B cell (primary cell): ENCODE results near the gene SDK2. TPM values are rescaled to one million over a fixed set of nuclear protein-coding genes. Genes with fewer than 3 reads are reported as not detected.

ENCODE experiments used
- ATAC-seq: fragments of 200-7000 bp; cut with Tn5 transposase; one replicate; pipeline ENCODE4 v1.10.0; 2021; ENCODE audit warnings: low read depth, mild to moderate bottlenecking, moderate number of reproducible peaks, moderate library complexity
- CTCF ChIA-PET: fragments of 350-600 bp; sonication (Branson Sonifier 250); formaldehyde crosslinking; loops from one replicate; lab custom pipeline; 2021; ENCODE audit warnings: antibody characterized with exemption, inconsistent platforms; lab: Charles Lee
- POLR2A ChIA-PET: fragments of 350-600 bp; sonication (Branson Sonifier 250); formaldehyde crosslinking; loops from one replicate; lab custom pipeline; 2021; ENCODE audit warnings: antibody characterized with exemption; lab: Charles Lee
- DNase-seq: peaks from one replicate; pipeline ENCODE4 v3.0.0; 2013
- H2AFZ ChIP-seq: 2 replicates; pipeline ENCODE4 v1.6.1; 2012; ENCODE audit warnings: mild to moderate bottlenecking, low read depth, low read length; ENCODE audit not compliant: insufficient read depth, poor library complexity, severe bottlenecking
- H3K27ac ChIP-seq, 2 donors: 1 replicate in 1 of 2; 2 replicates in 1 of 2; pipeline ENCODE4 v1.5.1; 2012 to 2013; ENCODE audit warnings: low read length in 2 of 2, mild to moderate bottlenecking in 2 of 2, moderate library complexity in 1 of 2
- H3K27me3 ChIP-seq, 4 experiments: fragments of 200-600 bp in 1 of 4; sonication (generic) in 1 of 4; replicated peaks in 1 of 4; 1 replicate in 2 of 4; 2 replicates in 2 of 4; pipeline versions ENCODE4 v1.6.1 to v1.7.0; 2013 to 2016; ENCODE audit warnings: low read length in 3 of 4, mild to moderate bottlenecking in 2 of 4, mixed read lengths in 1 of 4, moderate library complexity in 1 of 4; ENCODE audit not compliant: insufficient read depth in 4 of 4, control insufficient read depth in 3 of 4; ENCODE audit errors: control extremely low read depth in 1 of 4
- H3K36me3 ChIP-seq, 2 experiments: replicated peaks in 1 of 2; 1 replicate in 1 of 2; 2 replicates in 1 of 2; pipeline versions ENCODE4 v1.6.1 to v1.7.1; 2013; ENCODE audit warnings: low read length in 1 of 2; ENCODE audit not compliant: insufficient read depth in 2 of 2, control insufficient read depth in 1 of 2; ENCODE audit errors: control extremely low read depth in 1 of 2, extremely low read depth in 1 of 2
- H3K4me1 ChIP-seq, 2 donors: fragments of 200-600 bp in 1 of 2; sonication (generic) in 1 of 2; 1 replicate in 1 of 2; 2 replicates in 1 of 2; pipeline versions ENCODE4 v1.5.1 to v1.6.1; 2013 to 2017; ENCODE audit warnings: low read length in 2 of 2; ENCODE audit not compliant: control insufficient read depth in 2 of 2, insufficient read depth in 2 of 2
- H3K4me2 ChIP-seq: replicated peaks from 2 replicates; pipeline ENCODE3; 2012; ENCODE audit warnings: mild to moderate bottlenecking, low read depth, low read length; ENCODE audit not compliant: poor library complexity, severe bottlenecking
- H3K4me3 ChIP-seq, 5 experiments: fragments of 200-600 bp in 1 of 5; sonication (generic) in 1 of 5; 1 replicate in 3 of 5; 2 replicates in 2 of 5; pipeline versions ENCODE4 v1.5.1 to v1.7.0; 2011 to 2016; ENCODE audit warnings: low read length in 4 of 5, mild to moderate bottlenecking in 4 of 5, low read depth in 2 of 5, control low read depth in 1 of 5, moderate library complexity in 1 of 5; ENCODE audit not compliant: insufficient read depth in 1 of 5; ENCODE audit errors: control extremely low read depth in 1 of 5, extremely low read depth in 1 of 5
- H3K79me2 ChIP-seq: fragments of 200-600 bp; sonication (generic); one replicate; pipeline ENCODE4 v1.6.0; 2016; ENCODE audit warnings: low read length; ENCODE audit not compliant: control insufficient read depth, insufficient read depth
- H3K9ac ChIP-seq: fragments of 200-600 bp; sonication (generic); 2 replicates; pipeline ENCODE4 v1.6.1; 2017; ENCODE audit warnings: mild to moderate bottlenecking, low read length, moderate library complexity
- H3K9me3 ChIP-seq, 3 donors: one replicate each; pipeline versions ENCODE4 v1.6.1 to v1.7.1; 2013; ENCODE audit warnings: low read length in 2 of 3; ENCODE audit not compliant: control insufficient read depth in 2 of 3, insufficient read depth in 1 of 3; ENCODE audit errors: control extremely low read depth in 1 of 3
- H4K20me1 ChIP-seq: 2 replicates; pipeline ENCODE4 v1.6.0; 2012; ENCODE audit warnings: mild to moderate bottlenecking, low read length; ENCODE audit not compliant: insufficient read depth, control insufficient read depth, poor library complexity, severe bottlenecking
- H3K27ac Mint-ChIP-seq: one replicate; pipeline ENCODE4 v1.8.0; 2021; ENCODE audit warnings: mixed read lengths
- H3K27me3 Mint-ChIP-seq: one replicate; pipeline ENCODE4 v1.8.0; 2021; ENCODE audit warnings: mixed read lengths
- H3K4me1 Mint-ChIP-seq: one replicate; pipeline ENCODE4 v1.8.0; 2021; ENCODE audit warnings: mixed read lengths
- H3K4me3 Mint-ChIP-seq: one replicate; pipeline ENCODE4 v1.8.0; 2021; ENCODE audit warnings: mixed read lengths
- H3K9me3 Mint-ChIP-seq: one replicate; pipeline ENCODE4 v1.8.0; 2022; ENCODE audit warnings: mixed read lengths; ENCODE audit not compliant: insufficient read depth
- EZH2 ChIP-seq: IDR thresholded peaks from 2 replicates; pipeline ENCODE4 v1.6.1; 2012; ENCODE audit warnings: borderline replicate concordance, low read depth, mild to moderate bottlenecking, moderate library complexity, low read length; ENCODE audit not compliant: insufficient read depth, poor library complexity, severe bottlenecking
- WGBS: methylation state at CpG from one replicate; pipeline ENCODE4 v1.1.5; 2013; ENCODE audit warnings: missing lambda C conversion rate; ENCODE audit not compliant: insufficient coverage; 5-methylcytosine and 5-hydroxymethylcytosine counted together
- intact Hi-C: fragments of 100-400 bp; cut with micrococcal nuclease; formaldehyde crosslinking; loops from one replicate; pipeline ENCODE4 v1.10.0; 2022
- polyA plus RNA-seq: library from polyadenylated mRNA; depleted of rRNA; stranded (reverse); fragments of >200 nt; gene quantifications from 2 replicates; pipeline ENCODE4 v1.2.3, GENCODE V29; 2012
- total RNA-seq, 2 donors: library from RNA; stranded (reverse); fragments of 120-200 nt in 1 of 2; gene quantifications; 1 replicate in 1 of 2; 2 replicates in 1 of 2; pipeline versions ENCODE4 v1.2.3 to v1.2.4, GENCODE V29; 2013 to 2022
- TF ChIP-seq, protein P1 (sequence below): fragments of 200-600 bp; IDR thresholded peaks from one replicate; pipeline ENCODE4 v1.8.0; 2022; ENCODE audit warnings: antibody characterized with exemption, mild to moderate bottlenecking

SDK2 gene
- total and polyA plus RNA-seq, 2 donors (not counting 1 experiment from before 2014, with no cell fraction given) = 3.2 to 13.0 TPM

DNA sequence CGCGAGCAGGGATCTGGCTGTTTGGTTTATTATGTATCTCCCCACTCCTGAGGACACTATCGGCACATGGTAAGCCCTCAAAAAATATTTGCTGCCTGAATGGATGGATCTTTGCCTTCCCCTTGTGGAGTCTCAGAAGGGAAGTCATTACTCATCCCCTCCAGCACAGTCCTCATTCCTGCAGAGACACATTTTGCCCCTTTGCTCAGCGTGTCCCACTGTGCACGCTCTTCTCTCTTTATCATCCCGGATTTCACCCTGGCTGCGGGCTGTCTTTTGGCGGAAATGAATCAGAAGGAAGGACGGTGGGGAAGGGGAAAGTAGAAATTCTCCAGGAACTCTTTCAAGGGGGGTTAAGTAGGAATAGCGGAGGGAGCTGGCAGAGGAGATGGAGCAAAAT, 207.3 kb downstream of the SDK2 start:
- no peak overlapping the region for H3K4me2 ChIP-seq

DNA sequence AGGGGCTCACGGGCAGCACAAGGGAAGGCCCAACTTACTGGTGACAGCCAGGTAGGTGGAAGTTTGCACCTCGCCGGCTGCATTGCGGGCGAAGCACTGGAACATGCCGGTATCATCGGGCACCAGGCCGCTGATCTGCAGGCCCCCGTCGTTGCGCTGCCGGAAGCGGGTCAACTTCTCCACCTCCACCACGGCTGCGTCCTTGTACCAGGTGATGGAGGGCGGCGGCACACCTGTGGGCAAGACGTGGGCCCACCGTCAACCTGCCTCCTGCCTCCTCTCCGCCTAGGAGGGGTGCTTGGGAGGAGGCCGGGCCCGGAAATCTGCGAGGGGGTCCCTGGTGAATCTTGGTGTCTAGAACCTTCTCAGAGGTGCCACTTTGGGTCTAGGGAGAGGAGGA, 208.8 kb downstream of the SDK2 start:
- Mint-ChIP-seq H3K9me3 (no peaks in the 10 kb centered on the region), H3K4me1 (peaks cover 5% of the 10 kb centered on the region), H3K27ac (no peak overlapping the region), H3K27me3 (no peaks in the 10 kb centered on the region), H3K4me3 (no peak overlapping the region)
- Histone ChIP-seq H3K79me2 (no peaks in the 10 kb centered on the region), H3K4me3 (no peak overlapping the region), H3K36me3 (no peaks in the 10 kb centered on the region), H3K4me2 (no peak overlapping the region), H2AFZ (no peak overlapping the region), H4K20me1 (no peaks in the 10 kb centered on the region), H3K27ac (no peak overlapping the region), H3K27me3 (no peaks in the 10 kb centered on the region), H3K9me3 (no peaks in the 10 kb centered on the region), H3K9ac (no peak overlapping the region), H3K4me1 (peaks cover 0 to 3% of the 10 kb centered on the region in 2 donors)
- ChIA-PET CTCF (no interaction called here), POLR2A (no interaction called here)
- intact Hi-C loops = no loop called here
- no peak for TF ChIP-seq EZH2
- TF ChIP-seq, protein P1, sequence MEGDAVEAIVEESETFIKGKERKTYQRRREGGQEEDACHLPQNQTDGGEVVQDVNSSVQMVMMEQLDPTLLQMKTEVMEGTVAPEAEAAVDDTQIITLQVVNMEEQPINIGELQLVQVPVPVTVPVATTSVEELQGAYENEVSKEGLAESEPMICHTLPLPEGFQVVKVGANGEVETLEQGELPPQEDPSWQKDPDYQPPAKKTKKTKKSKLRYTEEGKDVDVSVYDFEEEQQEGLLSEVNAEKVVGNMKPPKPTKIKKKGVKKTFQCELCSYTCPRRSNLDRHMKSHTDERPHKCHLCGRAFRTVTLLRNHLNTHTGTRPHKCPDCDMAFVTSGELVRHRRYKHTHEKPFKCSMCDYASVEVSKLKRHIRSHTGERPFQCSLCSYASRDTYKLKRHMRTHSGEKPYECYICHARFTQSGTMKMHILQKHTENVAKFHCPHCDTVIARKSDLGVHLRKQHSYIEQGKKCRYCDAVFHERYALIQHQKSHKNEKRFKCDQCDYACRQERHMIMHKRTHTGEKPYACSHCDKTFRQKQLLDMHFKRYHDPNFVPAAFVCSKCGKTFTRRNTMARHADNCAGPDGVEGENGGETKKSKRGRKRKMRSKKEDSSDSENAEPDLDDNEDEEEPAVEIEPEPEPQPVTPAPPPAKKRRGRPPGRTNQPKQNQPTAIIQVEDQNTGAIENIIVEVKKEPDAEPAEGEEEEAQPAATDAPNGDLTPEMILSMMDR = no peak
- WGBS = 98% methylated on average over 18 of the region's 23 CpGs
- no peak for ATAC-seq
- DNase-seq = no peak

More for the DNA sequence above, 207.3 kb downstream of the SDK2 start:
- Histone ChIP-seq H3K9me3 (no peaks in the 10 kb centered on the region), H3K4me1 (no peaks in the 10 kb centered on the region), H2AFZ (no peak overlapping the region), H3K4me3 (no peak overlapping the region), H3K27me3 (no peaks in the 10 kb centered on the region), H3K9ac (no peak overlapping the region), H4K20me1 (no peaks in the 10 kb centered on the region), H3K27ac (no peak overlapping the region), H3K79me2 (no peaks in the 10 kb centered on the region), H3K36me3 (peaks cover 0 to 3% of the 10 kb centered on the region in 2 experiments)
- Mint-ChIP-seq H3K4me3 (no peak overlapping the region), H3K27ac (no peak overlapping the region), H3K4me1 (no peaks in the 10 kb centered on the region), H3K27me3 (no peaks in the 10 kb centered on the region), H3K9me3 (no peaks in the 10 kb centered on the region)
- WGBS = 83% methylated on average over 7 of the region's 10 CpGs
- no peak for TF ChIP-seq EZH2
- no peak for DNase-seq
- ATAC-seq = no peak
- POLR2A ChIA-PET = no interaction called here
- CTCF ChIA-PET = no interaction called here
- intact Hi-C loops = no loop called here
